ENCODE results near the gene MROH2A.

DNA sequence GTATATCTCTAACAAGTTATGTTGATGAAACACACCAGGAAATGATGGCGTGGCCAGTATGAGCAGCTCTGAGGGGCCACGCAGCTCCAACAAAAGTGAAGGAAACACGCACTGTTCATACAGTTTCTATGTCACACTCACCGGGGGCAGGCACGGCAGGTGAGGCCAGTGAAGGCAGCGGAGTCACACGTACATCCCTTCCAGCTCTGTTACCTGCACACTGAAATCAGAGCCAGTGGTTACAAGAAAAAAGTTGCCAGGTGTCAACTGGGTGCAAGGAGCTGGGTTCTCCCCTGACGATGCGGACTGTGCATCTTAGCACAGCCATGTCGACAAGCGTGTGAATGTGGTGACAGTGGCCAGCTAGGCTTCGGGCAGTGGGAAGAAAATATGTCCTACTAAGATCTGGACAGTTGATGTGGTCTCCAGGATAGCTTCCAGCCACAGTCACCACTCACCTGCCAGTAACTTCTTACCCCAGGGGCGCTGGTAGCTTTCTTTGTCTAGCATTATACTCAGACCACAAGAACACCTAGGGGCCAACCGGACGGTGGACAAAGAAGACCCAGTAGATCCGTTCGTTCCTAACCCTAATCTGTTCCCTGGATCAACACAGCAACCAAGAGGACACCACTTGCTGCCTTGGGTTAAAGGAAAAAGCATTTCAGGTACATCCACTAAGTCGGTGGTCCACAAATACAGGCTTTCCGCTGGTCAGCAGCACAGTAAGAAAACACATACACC, 66.1 kb downstream of the MROH2A start:
- TF ChIP-seq RARB (CRISPR knock-in tag; IDR thresholded peaks at IDR 0.05) (no peak), PPARA (CRISPR knock-in tag; IDR thresholded peaks at IDR 0.05; ENCODE audit: borderline replicate concordance) (no peak), ZNF565 (CRISPR knock-in tag; conservative IDR thresholded peaks at IDR 0.05; ENCODE audit: low read depth) (no peak), BACH2 (CRISPR knock-in tag; IDR thresholded peaks at IDR 0.05; ENCODE audit: borderline replicate concordance) (no peak), ZC3H10 (CRISPR knock-in tag; IDR thresholded peaks at IDR 0.05) (no peak), ARNTL (CRISPR knock-in tag; IDR thresholded peaks at IDR 0.05; ENCODE audit: borderline replicate concordance, low read depth) (no peak), TOX (CRISPR knock-in tag; IDR thresholded peaks at IDR 0.05; ENCODE audit: borderline replicate concordance) (no peak), ZFP30 (CRISPR knock-in tag; IDR thresholded peaks at IDR 0.05) (no peak), ZNF8 (CRISPR knock-in tag; IDR thresholded peaks at IDR 0.05) (no peak), TCF4 (CRISPR knock-in tag; IDR thresholded peaks at IDR 0.05; ENCODE audit: borderline replicate concordance) (no peak)
- TF ChIP-seq, protein P1, sequence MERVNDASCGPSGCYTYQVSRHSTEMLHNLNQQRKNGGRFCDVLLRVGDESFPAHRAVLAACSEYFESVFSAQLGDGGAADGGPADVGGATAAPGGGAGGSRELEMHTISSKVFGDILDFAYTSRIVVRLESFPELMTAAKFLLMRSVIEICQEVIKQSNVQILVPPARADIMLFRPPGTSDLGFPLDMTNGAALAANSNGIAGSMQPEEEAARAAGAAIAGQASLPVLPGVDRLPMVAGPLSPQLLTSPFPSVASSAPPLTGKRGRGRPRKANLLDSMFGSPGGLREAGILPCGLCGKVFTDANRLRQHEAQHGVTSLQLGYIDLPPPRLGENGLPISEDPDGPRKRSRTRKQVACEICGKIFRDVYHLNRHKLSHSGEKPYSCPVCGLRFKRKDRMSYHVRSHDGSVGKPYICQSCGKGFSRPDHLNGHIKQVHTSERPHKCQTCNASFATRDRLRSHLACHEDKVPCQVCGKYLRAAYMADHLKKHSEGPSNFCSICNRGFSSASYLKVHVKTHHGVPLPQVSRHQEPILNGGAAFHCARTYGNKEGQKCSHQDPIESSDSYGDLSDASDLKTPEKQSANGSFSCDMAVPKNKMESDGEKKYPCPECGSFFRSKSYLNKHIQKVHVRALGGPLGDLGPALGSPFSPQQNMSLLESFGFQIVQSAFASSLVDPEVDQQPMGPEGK (CRISPR knock-in tag; IDR thresholded peaks at IDR 0.05; ENCODE audit: borderline replicate concordance): no peak
- TF ChIP-seq, protein P2, sequence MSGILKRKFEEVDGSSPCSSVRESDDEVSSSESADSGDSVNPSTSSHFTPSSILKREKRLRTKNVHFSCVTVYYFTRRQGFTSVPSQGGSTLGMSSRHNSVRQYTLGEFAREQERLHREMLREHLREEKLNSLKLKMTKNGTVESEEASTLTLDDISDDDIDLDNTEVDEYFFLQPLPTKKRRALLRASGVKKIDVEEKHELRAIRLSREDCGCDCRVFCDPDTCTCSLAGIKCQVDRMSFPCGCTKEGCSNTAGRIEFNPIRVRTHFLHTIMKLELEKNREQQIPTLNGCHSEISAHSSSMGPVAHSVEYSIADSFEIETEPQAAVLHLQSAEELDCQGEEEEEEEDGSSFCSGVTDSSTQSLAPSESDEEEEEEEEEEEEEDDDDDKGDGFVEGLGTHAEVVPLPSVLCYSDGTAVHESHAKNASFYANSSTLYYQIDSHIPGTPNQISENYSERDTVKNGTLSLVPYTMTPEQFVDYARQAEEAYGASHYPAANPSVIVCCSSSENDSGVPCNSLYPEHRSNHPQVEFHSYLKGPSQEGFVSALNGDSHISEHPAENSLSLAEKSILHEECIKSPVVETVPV (CRISPR knock-in tag; IDR thresholded peaks at IDR 0.05): no peak
- TF ChIP-seq, protein P3, sequence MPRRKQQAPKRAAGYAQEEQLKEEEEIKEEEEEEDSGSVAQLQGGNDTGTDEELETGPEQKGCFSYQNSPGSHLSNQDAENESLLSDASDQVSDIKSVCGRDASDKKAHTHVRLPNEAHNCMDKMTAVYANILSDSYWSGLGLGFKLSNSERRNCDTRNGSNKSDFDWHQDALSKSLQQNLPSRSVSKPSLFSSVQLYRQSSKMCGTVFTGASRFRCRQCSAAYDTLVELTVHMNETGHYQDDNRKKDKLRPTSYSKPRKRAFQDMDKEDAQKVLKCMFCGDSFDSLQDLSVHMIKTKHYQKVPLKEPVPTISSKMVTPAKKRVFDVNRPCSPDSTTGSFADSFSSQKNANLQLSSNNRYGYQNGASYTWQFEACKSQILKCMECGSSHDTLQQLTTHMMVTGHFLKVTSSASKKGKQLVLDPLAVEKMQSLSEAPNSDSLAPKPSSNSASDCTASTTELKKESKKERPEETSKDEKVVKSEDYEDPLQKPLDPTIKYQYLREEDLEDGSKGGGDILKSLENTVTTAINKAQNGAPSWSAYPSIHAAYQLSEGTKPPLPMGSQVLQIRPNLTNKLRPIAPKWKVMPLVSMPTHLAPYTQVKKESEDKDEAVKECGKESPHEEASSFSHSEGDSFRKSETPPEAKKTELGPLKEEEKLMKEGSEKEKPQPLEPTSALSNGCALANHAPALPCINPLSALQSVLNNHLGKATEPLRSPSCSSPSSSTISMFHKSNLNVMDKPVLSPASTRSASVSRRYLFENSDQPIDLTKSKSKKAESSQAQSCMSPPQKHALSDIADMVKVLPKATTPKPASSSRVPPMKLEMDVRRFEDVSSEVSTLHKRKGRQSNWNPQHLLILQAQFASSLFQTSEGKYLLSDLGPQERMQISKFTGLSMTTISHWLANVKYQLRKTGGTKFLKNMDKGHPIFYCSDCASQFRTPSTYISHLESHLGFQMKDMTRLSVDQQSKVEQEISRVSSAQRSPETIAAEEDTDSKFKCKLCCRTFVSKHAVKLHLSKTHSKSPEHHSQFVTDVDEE (CRISPR knock-in tag; IDR thresholded peaks at IDR 0.05): no peak
- TF ChIP-seq, protein P4, sequence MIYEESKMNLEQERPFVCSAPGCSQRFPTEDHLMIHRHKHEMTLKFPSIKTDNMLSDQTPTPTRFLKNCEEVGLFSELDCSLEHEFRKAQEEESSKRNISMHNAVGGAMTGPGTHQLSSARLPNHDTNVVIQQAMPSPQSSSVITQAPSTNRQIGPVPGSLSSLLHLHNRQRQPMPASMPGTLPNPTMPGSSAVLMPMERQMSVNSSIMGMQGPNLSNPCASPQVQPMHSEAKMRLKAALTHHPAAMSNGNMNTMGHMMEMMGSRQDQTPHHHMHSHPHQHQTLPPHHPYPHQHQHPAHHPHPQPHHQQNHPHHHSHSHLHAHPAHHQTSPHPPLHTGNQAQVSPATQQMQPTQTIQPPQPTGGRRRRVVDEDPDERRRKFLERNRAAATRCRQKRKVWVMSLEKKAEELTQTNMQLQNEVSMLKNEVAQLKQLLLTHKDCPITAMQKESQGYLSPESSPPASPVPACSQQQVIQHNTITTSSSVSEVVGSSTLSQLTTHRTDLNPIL (CRISPR knock-in tag; IDR thresholded peaks at IDR 0.05; ENCODE audit: low read depth): no peak

All from SK-N-SH treated with all-trans-retinoic acid at 6 μM for 48 hours (cell line).